SU-DHL-6 (cell line): Measurements from ENCODE around the gene BCORL1.

Experiments
- H2AFZ ChIP-seq: fragments of 200-600 bp; sonication (generic); 2 replicates; pipeline ENCODE4 v1.6.1; 2014; ENCODE audit warnings: low read depth, mild to moderate bottlenecking, moderate library complexity, mixed read lengths, antibody characterized with exemption, low read length; ENCODE audit not compliant: severe bottlenecking
- H3F3A ChIP-seq: fragments of 200-600 bp; shearing (Covaris generic); 2 replicates; pipeline ENCODE4 v1.6.0; 2016; ENCODE audit warnings: antibody characterized with exemption, mild to moderate bottlenecking; ENCODE audit not compliant: insufficient read depth
- H3K27ac ChIP-seq: fragments of 200-600 bp; sonication (generic); 2 replicates; pipeline ENCODE4 v1.5.1; 2016; ENCODE audit warnings: low read depth, mild to moderate bottlenecking, low read length, moderate library complexity, mixed read lengths
- H3K27me3 ChIP-seq: fragments of 200-600 bp; sonication (generic), shearing (Covaris generic); 2 replicates; pipeline ENCODE4 v1.6.0; 2014; ENCODE audit warnings: mild to moderate bottlenecking, low read length
- H3K36me3 ChIP-seq: fragments of 200-600 bp; sonication (generic); 2 replicates; pipeline ENCODE4 v1.6.1; 2014; ENCODE audit warnings: mild to moderate bottlenecking, low read length, mixed read lengths
- H3K4me2 ChIP-seq: fragments of 300-600, 200-600 bp; shearing (Covaris generic), sonication (generic); 2 replicates; pipeline ENCODE4 v1.6.0; 2014; ENCODE audit warnings: low read length, low read depth, mild to moderate bottlenecking; ENCODE audit not compliant: poor library complexity, severe bottlenecking
- H3K4me3 ChIP-seq: fragments of 200-600 bp; sonication (generic); 2 replicates; pipeline ENCODE4 v1.5.1; 2014; ENCODE audit warnings: antibody characterized with exemption, low read length, mild to moderate bottlenecking, mixed read lengths; ENCODE audit not compliant: insufficient read depth, poor library complexity, severe bottlenecking
- H3K79me2 ChIP-seq: fragments of 200-600 bp; sonication (generic); 2 replicates; pipeline ENCODE4 v1.6.1; 2014; ENCODE audit warnings: mild to moderate bottlenecking, low read length, moderate library complexity; ENCODE audit not compliant: insufficient read depth
- H3K9ac ChIP-seq: fragments of 200-600 bp; sonication (generic); 2 replicates; pipeline ENCODE4 v1.7.0; 2014; ENCODE audit warnings: mild to moderate bottlenecking, low read length
- H3K9me2 ChIP-seq: fragments of 200-600 bp; sonication (generic); replicated peaks from 2 replicates; pipeline ENCODE4 v1.6.1; 2014; ENCODE audit warnings: low read length; ENCODE audit not compliant: insufficient read depth
- H3K9me3 ChIP-seq: fragments of 200-600 bp; sonication (generic); 2 replicates; pipeline ENCODE4 v1.6.1; 2014; ENCODE audit warnings: low read length, mixed read lengths; ENCODE audit not compliant: insufficient read depth
- H4K20me1 ChIP-seq: fragments of 200-600 bp; sonication (generic); 2 replicates; pipeline ENCODE4 v1.6.1; 2014; ENCODE audit warnings: low read depth, mild to moderate bottlenecking, antibody characterized with exemption, low read length, moderate library complexity, mixed read lengths
- CTCF ChIP-seq: fragments of 200-600 bp; sonication (generic); IDR thresholded peaks from one replicate; pipeline ENCODE4 v1.5.1; 2017; ENCODE audit warnings: antibody characterized with exemption, mild to moderate bottlenecking, low read length, moderate library complexity; ENCODE audit not compliant: insufficient read depth, poor library complexity, severe bottlenecking
- EZH2phosphoT487 ChIP-seq: fragments of 200-600 bp; sonication (generic), shearing (Covaris generic); conservative IDR thresholded peaks from 2 replicates; pipeline ENCODE4 v1.6.1; 2018; ENCODE audit warnings: mild to moderate bottlenecking, antibody characterized with exemption, low read length, moderate library complexity, mixed read lengths

The BCORL1 gene

GRCh38 chrX:130091980-130092522 is 109.6 kb downstream of the BCORL1 start:
- no peaks in the 10 kb centered on the region for H3K9me3 ChIP-seq
- H4K20me1 ChIP-seq, result no peaks in the 10 kb centered on the region
- peaks cover 2% of the 10 kb centered on the region; the same call in 1 of the 2 replicates for H3F3A ChIP-seq
- peak overlapping the region; percentile 75 for H3K9ac ChIP-seq
- peaks cover 16% of the 10 kb centered on the region for H3K79me2 ChIP-seq
- H3K27me3 ChIP-seq, result no peaks in the 10 kb centered on the region
- H3K4me2 ChIP-seq, result peak overlapping the region; percentile 92
- H3K36me3 ChIP-seq, result no peaks in the 10 kb centered on the region
- no peak overlapping the region for H2AFZ ChIP-seq
- peak overlapping the region; percentile 89 for H3K27ac ChIP-seq
- TF ChIP-seq CTCF (peak; percentile 16), EZH2phosphoT487 (no peak)
- peak overlapping the region; percentile 55 for H3K4me3 ChIP-seq
- H3K9me2 ChIP-seq, result no peaks in the 10 kb centered on the region

GRCh38 chrX:130093271-130093670 is 110.8 kb downstream of the BCORL1 start:
- no peak overlapping the region for H3K27ac ChIP-seq
- no peaks in the 10 kb centered on the region for H3K36me3 ChIP-seq
- no peak overlapping the region for H3K4me3 ChIP-seq
- H3K4me2 ChIP-seq, result no peak overlapping the region
- H3K79me2 ChIP-seq, result peaks cover 18% of the 10 kb centered on the region
- no peak overlapping the region for H3K9ac ChIP-seq
- H2AFZ ChIP-seq, result no peak overlapping the region
- H3F3A ChIP-seq, result no peaks in the 10 kb centered on the region
- H3K9me2 ChIP-seq, result no peaks in the 10 kb centered on the region
- no peak for TF ChIP-seq CTCF
- TF ChIP-seq EZH2phosphoT487, result no peak
- no peaks in the 10 kb centered on the region for H3K27me3 ChIP-seq
- no peaks in the 10 kb centered on the region for H4K20me1 ChIP-seq
- H3K9me3 ChIP-seq, result no peaks in the 10 kb centered on the region

- no peaks in the 10 kb centered on the region for H3K27me3 ChIP-seq
- H3F3A ChIP-seq, result no peaks in the 10 kb centered on the region
- TF ChIP-seq EZH2phosphoT487, result no peak
- no peak for TF ChIP-seq CTCF
- no peak overlapping the region for H3K4me2 ChIP-seq
- H3K9me2 ChIP-seq, result no peaks in the 10 kb centered on the region
- peaks cover 19% of the 10 kb centered on the region; the same call in 1 of the 2 replicates for H3K79me2 ChIP-seq
- no peak overlapping the region for H3K9ac ChIP-seq
- no peak overlapping the region for H2AFZ ChIP-seq
- H3K9me3 ChIP-seq, result no peaks in the 10 kb centered on the region
- H3K36me3 ChIP-seq, result no peaks in the 10 kb centered on the region
- H3K27ac ChIP-seq, result no peak overlapping the region
- H3K4me3 ChIP-seq, result no peak overlapping the region
- H4K20me1 ChIP-seq, result no peaks in the 10 kb centered on the region
Measured at GRCh38 chrX:130094696-130095095, 112.3 kb downstream of the BCORL1 start.
